Activated CD4-positive, alpha-beta T cell treated with anti-CD3 and anti-CD28 coated beads for 36 hours (primary cell): ENCODE data around the gene GPAM. TPM values are rescaled to one million over a fixed set of nuclear protein-coding genes. Genes with fewer than 3 reads are reported as not detected.

Experiments
- ATAC-seq: fragments of 200-7000 bp; cut with Tn5 transposase; one replicate; pipeline ENCODE4 v1.10.0; 2021; ENCODE audit warnings: mild to moderate bottlenecking, moderate library complexity
- CTCF ChIA-PET: fragments of 350-600 bp; sonication (Branson Sonifier 250); formaldehyde crosslinking; loops from one replicate; lab custom pipeline; 2021; ENCODE audit warnings: antibody characterized with exemption; lab: Charles Lee
- POLR2A ChIA-PET: fragments of 350-600 bp; sonication (Branson Sonifier 250); formaldehyde crosslinking; loops from one replicate; lab custom pipeline; 2021; ENCODE audit warnings: antibody characterized with exemption, inconsistent platforms; lab: Charles Lee
- DNase-seq: peaks from one replicate; pipeline ENCODE4 v3.0.0-alpha.2; 2020
- H3K27ac Mint-ChIP-seq: one replicate; pipeline ENCODE4 v1.8.0; 2021; ENCODE audit warnings: mixed read lengths
- H3K27me3 Mint-ChIP-seq: one replicate; pipeline ENCODE4 v1.8.0; 2021; ENCODE audit warnings: mixed read lengths
- H3K36me3 Mint-ChIP-seq: one replicate; pipeline ENCODE4 v1.8.0; 2021; ENCODE audit warnings: low read depth, mixed read lengths
- H3K4me1 Mint-ChIP-seq: one replicate; pipeline ENCODE4 v1.8.0; 2021; ENCODE audit warnings: mixed read lengths
- H3K4me3 Mint-ChIP-seq: one replicate; pipeline ENCODE4 v1.8.0; 2021; ENCODE audit warnings: mild to moderate bottlenecking, moderate library complexity, mixed read lengths
- H3K9me3 Mint-ChIP-seq: one replicate; pipeline ENCODE4 v1.8.0; 2021; ENCODE audit warnings: low read depth, mixed read lengths
- intact Hi-C, 2 experiments: fragments of 100-400 bp; cut with DNase I in 1 of 2; cut with micrococcal nuclease in 1 of 2; formaldehyde crosslinking; loops; one replicate each; pipeline versions ENCODE4 v1.14.2 to v1.15.1; 2022 to 2024; cut with DNase I, micrococcal nuclease
- total RNA-seq, 2 experiments: library from RNA; stranded (reverse); gene quantifications; one replicate each; pipeline ENCODE4 v1.2.3, GENCODE V29; 2021

GPAM gene
- total RNA-seq, 2 experiments from 2014 or later = 5.7 to 7.5 TPM

DNA sequence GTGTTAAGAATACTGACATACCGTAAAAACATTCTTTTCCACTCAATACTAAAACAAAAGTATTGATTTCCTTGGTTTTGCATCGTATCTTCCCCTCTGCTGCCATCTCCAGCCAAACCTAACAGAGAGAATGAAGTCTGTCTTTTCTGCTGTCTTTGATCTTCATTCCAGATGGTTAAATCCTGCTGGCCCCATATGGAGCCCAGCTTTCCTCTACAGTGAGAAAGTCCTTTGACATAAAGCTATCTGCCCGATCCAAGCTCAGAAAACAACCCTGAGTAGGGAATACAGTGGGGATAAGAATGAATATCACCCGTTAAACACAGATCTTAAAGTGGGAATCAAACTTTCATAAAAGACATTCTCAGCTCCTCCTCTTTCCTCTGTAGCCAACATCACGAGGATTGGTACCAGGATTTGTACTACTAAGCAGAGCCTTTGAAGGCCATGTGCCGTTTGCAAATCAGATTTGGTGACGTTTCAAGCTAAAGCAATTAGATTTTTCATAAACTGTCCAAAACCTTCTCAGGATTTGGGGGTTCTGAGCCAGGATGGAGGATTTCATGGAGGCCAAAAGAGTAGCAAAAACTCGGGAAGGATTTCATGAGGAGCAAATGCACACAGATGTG is 30.8 kb upstream of the GPAM start:
- H3K4me3 Mint-ChIP-seq = no peak overlapping the region
- H3K4me1 Mint-ChIP-seq = no peaks in the 10 kb centered on the region
- ATAC-seq = no peak
- no peak for DNase-seq
- H3K27ac Mint-ChIP-seq = no peak overlapping the region
- H3K27me3 Mint-ChIP-seq = peaks cover 21% of the 10 kb centered on the region
- no peaks in the 10 kb centered on the region for H3K36me3 Mint-ChIP-seq
- ChIA-PET POLR2A (no interaction called here), CTCF (interaction anchor here (0.5 kb wide), 1 partner anchor 545 kb away, joined by 5 read pairs; no protein-coding TSS in a partner anchor)
- H3K9me3 Mint-ChIP-seq = no peaks in the 10 kb centered on the region
- intact Hi-C loops = no loop called here

DNA sequence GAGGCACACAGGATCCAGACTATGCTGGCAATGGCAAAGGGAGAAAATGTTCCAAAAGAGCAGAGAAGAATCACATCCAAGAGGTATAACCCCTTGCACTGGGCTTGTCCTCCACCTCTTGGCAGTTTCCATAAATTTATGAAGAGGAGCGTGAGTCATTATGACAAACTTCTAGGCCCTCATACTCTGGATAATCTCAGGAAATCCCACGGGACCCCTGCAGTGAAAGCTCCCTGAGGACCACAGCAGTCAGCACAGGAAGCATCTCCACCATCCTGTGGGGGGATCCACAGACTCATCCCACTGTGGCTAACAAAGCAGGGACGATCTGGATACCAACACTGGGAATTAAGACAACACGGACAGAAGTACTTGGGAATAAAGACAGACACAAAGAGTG is 30.3 kb upstream of the GPAM start:
- Mint-ChIP-seq H3K27ac (no peak overlapping the region), H3K4me3 (no peak overlapping the region), H3K4me1 (no peaks in the 10 kb centered on the region), H3K36me3 (no peaks in the 10 kb centered on the region), H3K9me3 (no peaks in the 10 kb centered on the region), H3K27me3 (peaks cover 21% of the 10 kb centered on the region)
- intact Hi-C loops = no loop called here
- DNase-seq (no peak), ATAC-seq (no peak)
- POLR2A ChIA-PET = no interaction called here
- CTCF ChIA-PET = no interaction called here

GRCh38 chr10:112213098-112213823 is 29.7 kb upstream of the GPAM start:
- Mint-ChIP-seq H3K27me3 (peaks cover 23% of the 10 kb centered on the region), H3K4me3 (no peak overlapping the region), H3K36me3 (no peaks in the 10 kb centered on the region), H3K9me3 (no peaks in the 10 kb centered on the region), H3K27ac (no peak overlapping the region), H3K4me1 (no peaks in the 10 kb centered on the region)
- peak; percentile 36 for ATAC-seq
- ChIA-PET POLR2A (no interaction called here), CTCF (interaction anchor here (0.6 kb wide), 1 partner anchor 12 kb away, joined by 4 read pairs; no protein-coding TSS in a partner anchor)
- DNase-seq = no peak
- intact Hi-C loops = no loop called here

GRCh38 chr10:112210666-112211065 is 27.1 kb upstream of the GPAM start:
- ATAC-seq (no peak), DNase-seq (no peak)
- CTCF ChIA-PET = interaction anchor here (0.7 kb wide), 1 partner anchor 50 kb away, joined by 5 read pairs; no protein-coding TSS in a partner anchor
- Mint-ChIP-seq H3K9me3 (no peaks in the 10 kb centered on the region), H3K36me3 (no peaks in the 10 kb centered on the region), H3K27ac (no peak overlapping the region), H3K4me1 (no peaks in the 10 kb centered on the region), H3K4me3 (no peak overlapping the region), H3K27me3 (peaks cover 20% of the 10 kb centered on the region)
- intact Hi-C loops = no loop called here
- POLR2A ChIA-PET = no interaction called here

- CTCF ChIA-PET = interaction anchor here (0.7 to 1.2 kb wide), 2 partner anchors 69 to 1243 kb away, joined by 3 to 5 read pairs; no protein-coding TSS in a partner anchor
- intact Hi-C loops = no loop called here
- Mint-ChIP-seq H3K9me3 (no peaks in the 10 kb centered on the region), H3K4me1 (no peaks in the 10 kb centered on the region), H3K27me3 (peaks cover 16% of the 10 kb centered on the region), H3K4me3 (no peak overlapping the region), H3K27ac (no peak overlapping the region), H3K36me3 (no peaks in the 10 kb centered on the region)
- ATAC-seq (no peak), DNase-seq (no peak)
- POLR2A ChIA-PET = no interaction called here
Observed at GRCh38 chr10:112209684-112210131, 26.1 kb upstream of the GPAM start.

GRCh38 chr10:112208997-112209396 is 25.4 kb upstream of the GPAM start:
- ChIA-PET CTCF (interaction anchor here (0.7 to 1.2 kb wide), 3 partner anchors 14 to 1343 kb away, joined by 3 to 4 read pairs (median 3); no protein-coding TSS in a partner anchor), POLR2A (no interaction called here)
- intact Hi-C loops = no loop called here
- Mint-ChIP-seq H3K4me3 (no peak overlapping the region), H3K9me3 (no peaks in the 10 kb centered on the region), H3K36me3 (no peaks in the 10 kb centered on the region), H3K4me1 (no peaks in the 10 kb centered on the region), H3K27me3 (peaks cover 22% of the 10 kb centered on the region), H3K27ac (no peak overlapping the region)
- no peak for DNase-seq
- no peak for ATAC-seq

GRCh38 chr10:112208292-112208691 is 24.7 kb upstream of the GPAM start:
- Mint-ChIP-seq H3K27me3 (peaks cover 24% of the 10 kb centered on the region), H3K27ac (no peak overlapping the region), H3K4me1 (peaks cover 4% of the 10 kb centered on the region), H3K9me3 (no peaks in the 10 kb centered on the region), H3K36me3 (no peaks in the 10 kb centered on the region), H3K4me3 (no peak overlapping the region)
- ATAC-seq (no peak), DNase-seq (no peak)
- ChIA-PET CTCF (interaction anchor here (0.7 to 1.2 kb wide), 3 partner anchors 13 to 1342 kb away, joined by 3 to 4 read pairs (median 3); no protein-coding TSS in a partner anchor), POLR2A (no interaction called here)
- intact Hi-C loops = no loop called here

- H3K9me3 Mint-ChIP-seq = no peaks in the 10 kb centered on the region
- ChIA-PET CTCF (no interaction called here), POLR2A (no interaction called here)
- peaks cover 21% of the 10 kb centered on the region for H3K27me3 Mint-ChIP-seq
- H3K4me1 Mint-ChIP-seq = peaks cover 9% of the 10 kb centered on the region
- no peaks in the 10 kb centered on the region for H3K36me3 Mint-ChIP-seq
- no peak overlapping the region for H3K27ac Mint-ChIP-seq
- ATAC-seq (peak; percentile 39), DNase-seq (no peak)
- intact Hi-C loops = no loop called here
- no peak overlapping the region for H3K4me3 Mint-ChIP-seq
Observed at GRCh38 chr10:112203328-112204076, 19.9 kb upstream of the GPAM start.

- DNase-seq (no peak), ATAC-seq (peak; percentile 69)
- no peaks in the 10 kb centered on the region for H3K9me3 Mint-ChIP-seq
- POLR2A ChIA-PET = no interaction called here
- H3K27me3 Mint-ChIP-seq = peaks cover 16% of the 10 kb centered on the region
- H3K4me1 Mint-ChIP-seq = peaks cover 9% of the 10 kb centered on the region
- CTCF ChIA-PET = no interaction called here
- no peak overlapping the region for H3K27ac Mint-ChIP-seq
- H3K4me3 Mint-ChIP-seq = no peak overlapping the region
- intact Hi-C loops = no loop called here
- H3K36me3 Mint-ChIP-seq = no peaks in the 10 kb centered on the region
Observed at GRCh38 chr10:112202561-112203241, 19.1 kb upstream of the GPAM start.

GRCh38 chr10:112202076-112202475 is 18.5 kb upstream of the GPAM start:
- CTCF ChIA-PET = no interaction called here
- POLR2A ChIA-PET = no interaction called here
- no peaks in the 10 kb centered on the region for H3K36me3 Mint-ChIP-seq
- H3K27me3 Mint-ChIP-seq = peaks cover 16% of the 10 kb centered on the region
- peaks cover 9% of the 10 kb centered on the region for H3K4me1 Mint-ChIP-seq
- ATAC-seq = no peak
- DNase-seq = no peak
- intact Hi-C loops = no loop called here
- H3K9me3 Mint-ChIP-seq = no peaks in the 10 kb centered on the region
- no peak overlapping the region for H3K27ac Mint-ChIP-seq
- no peak overlapping the region for H3K4me3 Mint-ChIP-seq

- intact Hi-C loops = no loop called here
- no peak for ATAC-seq
- CTCF ChIA-PET = no interaction called here
- Mint-ChIP-seq H3K36me3 (no peaks in the 10 kb centered on the region), H3K9me3 (no peaks in the 10 kb centered on the region), H3K27ac (no peak overlapping the region), H3K27me3 (peaks cover 16% of the 10 kb centered on the region), H3K4me1 (peaks cover 9% of the 10 kb centered on the region), H3K4me3 (no peak overlapping the region)
- POLR2A ChIA-PET = no interaction called here
- no peak for DNase-seq
Observed at GRCh38 chr10:112201334-112201733, 17.8 kb upstream of the GPAM start.
